Testis (tissue), 2 donors: Measurements from ENCODE around the gene PRKAR1B.

Source experiments
- CTCF ChIP-seq, 3 experiments: fragments of 450-650 bp in 2 of 3; fragments of 200-600 bp in 1 of 3; sonication (generic) in 1 of 3; IDR thresholded peaks; one replicate each; pipeline ENCODE4 v1.5.1; 2016 to 2019; ENCODE audit warnings: antibody characterized with exemption in 3 of 3, mild to moderate bottlenecking in 2 of 3, moderate library complexity in 1 of 3
- POLR2A ChIP-seq: fragments of 450-650 bp; IDR thresholded peaks from one replicate; pipeline ENCODE4 v1.6.1; 2017; ENCODE audit warnings: antibody characterized with exemption, mild to moderate bottlenecking, moderate library complexity

GRCh38 chr7:536231-536630 is 190.8 kb downstream of the PRKAR1B start:
- no peak for TF ChIP-seq CTCF (IDR thresholded peaks at IDR 0.05)
- TF ChIP-seq POLR2A: no peak
